Hematopoietic multipotent progenitor cell treated with erythropoietin and hydrocortisone succinate and interleukin-3 and kit ligand, for 8 days (in vitro differentiated cells): ENCODE measurements around the gene COMMD3.
"Not testable (repeated sequence)": the region's sequence is repeated elsewhere in the genome, so short reads cannot be mapped to it uniquely, and the experiment has no call there.

Experiments used
- DNase-seq: peaks from one replicate; pipeline ENCODE4 v3.0.0-alpha.2; 2015

Gene COMMD3

GRCh38 chr10:22340329-22341189 is 24.4 kb downstream of the COMMD3 start:
- DNase-seq = peak; percentile 93

GRCh38 chr10:22341190-22341925 is 25.2 kb downstream of the COMMD3 start:
- DNase-seq = peak; percentile 26

- DNase-seq = no peak
These were observed 25.7 kb downstream of the COMMD3 start for GRCh38 chr10:22341926-22342196.

- peak; percentile 25 for DNase-seq
These were observed 26.2 kb downstream of the COMMD3 start for GRCh38 chr10:22342421-22342820.

DNA sequence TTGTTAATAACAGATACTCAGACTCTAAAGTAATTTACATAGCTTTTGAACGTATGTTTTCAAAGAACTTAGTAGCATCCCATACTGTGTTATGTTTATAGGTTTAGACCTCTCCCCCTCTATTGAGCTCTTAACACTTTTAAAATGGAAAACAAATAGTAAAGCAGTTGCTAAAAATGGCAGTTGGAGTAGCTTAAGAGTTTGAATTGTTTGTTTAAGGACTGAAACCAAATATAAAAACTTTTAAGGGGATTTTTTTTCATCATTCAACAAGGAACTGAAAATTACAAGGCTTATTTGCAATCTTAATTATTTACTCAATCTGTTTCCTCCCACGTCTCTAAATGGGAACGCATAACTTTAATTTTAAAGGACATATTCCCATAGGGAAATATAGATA is 27.5 kb downstream of the COMMD3 start:
- DNase-seq = no peak

- DNase-seq = no peak
These were observed 28.1 kb downstream of the COMMD3 start for GRCh38 chr10:22344249-22344648.

- no peak for DNase-seq
These were observed 28.7 kb downstream of the COMMD3 start for GRCh38 chr10:22344781-22345300.

DNA sequence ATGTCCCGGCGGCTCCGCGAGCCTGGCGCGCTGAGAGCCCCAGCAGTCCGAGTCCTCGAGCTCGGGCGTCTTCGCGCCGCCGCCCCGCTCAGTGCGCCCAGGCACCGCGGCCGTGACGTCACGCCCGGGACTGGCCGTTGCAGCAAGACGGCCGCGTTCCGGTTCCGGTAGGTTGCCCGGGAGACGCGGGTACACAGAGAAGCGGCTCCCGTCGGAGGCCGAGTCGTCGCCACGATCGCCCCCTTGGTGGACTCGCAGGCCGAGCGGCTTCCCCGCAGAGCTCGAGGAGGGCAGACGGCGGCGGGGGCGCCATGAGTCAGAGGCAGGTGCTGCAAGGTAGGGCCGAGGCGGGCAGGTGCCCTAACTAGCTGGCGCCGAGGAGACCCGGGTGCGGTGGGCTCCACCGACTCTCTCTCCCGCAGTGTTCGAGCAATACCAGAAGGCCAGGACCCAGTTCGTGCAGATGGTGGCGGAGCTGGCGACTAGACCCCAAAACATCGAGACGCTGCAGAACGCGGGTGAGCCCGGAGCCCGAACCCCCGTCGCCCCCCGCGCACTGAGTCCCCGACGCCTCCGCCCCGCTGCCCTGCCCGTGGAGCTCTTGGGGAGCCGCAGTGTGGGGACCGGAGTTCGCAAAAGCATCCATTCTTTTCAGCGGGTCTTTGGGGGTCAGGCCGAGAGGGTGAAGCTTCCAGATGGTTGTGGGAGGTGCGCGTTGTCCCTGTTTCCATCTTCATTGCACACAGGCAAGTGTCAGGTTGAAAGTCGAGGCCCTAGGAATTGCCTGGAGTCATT is 29.3 kb downstream of the COMMD3 start, which contains the start of gene SPAG6:
Gene SPAG6 (plus strand): TSS at position 196 of the 795 bp plus-strand sequence. CDS start 116 bp downstream, at position 312.
- peak; percentile 50 for DNase-seq

DNA sequence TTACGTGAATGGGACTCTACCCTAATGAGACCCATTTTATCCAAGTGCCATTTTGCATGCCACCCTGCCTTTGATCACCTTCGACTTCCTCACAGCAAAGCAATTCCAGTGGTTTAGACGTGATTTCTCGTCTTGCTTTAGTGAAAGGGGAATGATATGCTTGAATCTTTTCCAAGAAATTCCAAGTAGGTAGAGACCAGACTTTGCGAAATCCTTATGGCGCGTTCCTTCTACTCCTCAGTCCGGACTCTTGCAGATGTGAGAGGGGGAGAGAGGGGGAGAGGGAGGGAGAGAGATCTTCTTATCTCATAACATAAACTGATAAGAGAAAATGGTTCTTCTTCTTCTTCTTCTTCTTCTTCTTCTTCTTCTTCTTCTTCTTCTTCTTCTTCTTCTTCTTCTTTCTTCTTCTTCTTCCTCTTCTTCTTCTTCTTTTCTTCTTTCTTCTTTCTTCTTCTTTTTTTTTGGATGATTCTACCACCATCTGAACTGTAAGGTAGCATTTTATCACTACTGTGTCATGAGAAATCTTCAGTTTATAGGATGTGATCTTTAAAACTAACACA is 30.0 kb downstream of the COMMD3 start:
- no peak for DNase-seq

DNA sequence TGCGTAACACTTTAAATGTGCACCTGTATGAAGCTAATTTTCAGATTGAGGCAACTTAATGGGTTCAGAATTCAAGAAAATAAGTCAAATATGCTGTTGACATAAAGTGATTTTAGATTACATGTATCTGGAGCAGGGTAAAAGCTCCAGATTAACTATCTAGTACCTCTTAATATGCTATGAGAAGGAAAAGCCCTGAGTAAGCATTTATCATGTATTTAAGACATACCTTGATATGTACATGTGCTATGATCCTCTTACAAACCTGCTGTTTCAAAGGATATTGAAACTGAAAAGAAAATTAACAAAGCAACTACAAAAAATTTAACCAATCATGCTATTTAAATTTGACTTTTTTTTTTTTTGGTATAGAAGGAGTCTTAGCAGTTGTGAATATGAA is 33.6 kb downstream of the COMMD3 start:
- no peak for DNase-seq

GRCh38 chr10:22351131-22351703 is 35.0 kb downstream of the COMMD3 start:
- DNase-seq = no peak

DNA sequence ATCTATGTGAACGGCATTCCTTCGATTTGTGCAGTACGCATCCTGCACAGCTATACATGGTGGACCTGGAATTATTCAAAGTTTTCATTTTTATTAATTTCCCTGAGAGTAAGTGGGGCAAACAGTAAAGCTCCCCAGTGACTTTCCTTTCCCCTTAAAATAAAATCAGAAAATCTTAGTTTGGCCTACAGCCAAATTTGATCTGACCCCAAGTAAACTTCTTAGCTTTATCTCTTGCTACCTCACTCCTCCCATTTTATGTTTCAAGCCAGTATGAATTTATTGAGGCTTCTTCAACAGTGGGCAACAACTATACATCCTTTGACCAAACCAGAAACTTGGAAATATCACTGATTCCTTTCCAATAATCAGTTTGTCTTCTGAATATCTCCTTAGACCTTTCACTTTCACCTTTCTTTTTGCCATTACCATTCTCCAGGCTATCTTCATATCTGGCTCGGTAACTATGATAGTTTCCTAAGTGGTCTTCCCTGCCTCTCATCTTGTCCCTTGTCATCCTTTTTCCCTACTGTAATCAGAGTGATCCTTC is 40.2 kb downstream of the COMMD3 start:
- DNase-seq = no peak

GRCh38 chr10:22357770-22358169 is 41.6 kb downstream of the COMMD3 start:
- not testable (repeated sequence) for DNase-seq

DNA sequence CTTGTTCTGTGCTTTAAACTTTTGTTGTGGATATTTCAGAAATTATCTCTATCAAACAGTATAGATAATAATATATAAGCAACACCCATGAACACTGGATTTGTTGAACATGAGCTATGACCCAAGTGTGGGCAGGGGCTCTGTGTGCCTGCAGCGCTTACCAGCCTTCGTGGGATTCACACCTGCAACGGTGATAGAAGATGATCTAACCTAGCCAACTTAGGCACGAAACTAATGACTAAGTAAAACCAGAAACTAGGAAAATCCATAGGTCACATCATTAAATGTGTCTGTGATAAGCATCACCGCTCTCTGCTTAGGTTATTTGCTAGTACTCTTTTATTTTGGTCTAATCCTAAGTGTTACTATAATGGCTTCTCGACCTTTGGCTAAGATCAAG is 47.1 kb downstream of the COMMD3 start:
- DNase-seq = no peak

GRCh38 chr10:22364407-22365140 is 48.4 kb downstream of the COMMD3 start:
- DNase-seq = no peak

DNA sequence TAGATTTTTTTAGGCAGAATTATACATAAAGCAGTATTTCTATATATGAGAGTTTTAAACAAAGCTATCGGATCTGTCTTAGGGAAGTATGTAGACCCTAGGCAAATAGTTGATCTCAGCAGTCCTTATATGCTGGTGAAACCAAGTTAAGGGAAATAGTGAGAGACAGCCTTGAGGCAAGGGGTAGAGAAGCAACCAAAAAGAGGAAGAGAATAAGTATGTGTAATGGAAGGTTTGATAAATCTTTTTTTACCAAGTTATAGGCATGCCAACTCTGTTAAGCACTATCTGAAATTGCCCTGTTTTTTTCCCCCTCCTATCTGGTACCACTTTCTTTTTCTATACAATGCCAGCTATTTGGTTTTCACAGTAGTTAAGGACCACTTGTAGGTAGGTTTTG is 49.0 kb downstream of the COMMD3 start:
- no peak for DNase-seq

DNA sequence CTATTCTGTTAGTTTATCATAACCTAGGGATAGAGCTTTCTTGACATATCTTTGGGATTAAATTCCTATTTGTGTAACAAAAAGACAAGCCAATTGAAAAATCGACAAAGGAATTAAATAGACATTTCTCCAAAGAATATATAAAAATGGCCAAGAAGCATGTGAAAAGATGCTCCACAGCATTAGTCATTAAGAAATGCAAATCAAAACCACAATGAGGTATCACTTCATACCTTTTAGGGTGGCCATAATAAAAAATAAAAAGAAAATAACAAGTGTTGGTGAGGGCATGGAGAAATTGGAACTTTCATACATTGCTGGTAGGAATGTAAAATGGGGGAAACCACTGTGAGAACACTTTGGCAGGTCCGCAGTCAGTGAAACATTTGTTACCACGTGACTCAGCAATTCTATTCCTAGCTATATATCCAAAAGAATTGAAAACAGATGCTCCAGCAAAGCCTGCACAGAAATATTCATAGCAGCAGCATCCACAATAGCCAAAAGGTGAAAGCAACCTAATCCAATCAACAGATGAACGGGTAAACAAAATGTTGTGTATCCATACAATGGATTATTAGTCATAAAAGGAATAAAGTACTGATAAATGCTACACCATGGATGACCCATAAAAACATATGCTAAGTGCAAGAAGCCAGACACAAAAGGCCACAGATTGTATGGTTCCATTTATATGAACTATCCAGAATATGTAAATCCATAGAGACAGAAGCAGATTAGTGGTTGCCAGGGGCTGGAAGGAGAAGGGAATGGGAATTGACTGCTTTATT is 49.7 kb downstream of the COMMD3 start:
- no peak for DNase-seq

GRCh38 chr10:22366435-22366703 is 50.2 kb downstream of the COMMD3 start:
- no peak for DNase-seq

DNA sequence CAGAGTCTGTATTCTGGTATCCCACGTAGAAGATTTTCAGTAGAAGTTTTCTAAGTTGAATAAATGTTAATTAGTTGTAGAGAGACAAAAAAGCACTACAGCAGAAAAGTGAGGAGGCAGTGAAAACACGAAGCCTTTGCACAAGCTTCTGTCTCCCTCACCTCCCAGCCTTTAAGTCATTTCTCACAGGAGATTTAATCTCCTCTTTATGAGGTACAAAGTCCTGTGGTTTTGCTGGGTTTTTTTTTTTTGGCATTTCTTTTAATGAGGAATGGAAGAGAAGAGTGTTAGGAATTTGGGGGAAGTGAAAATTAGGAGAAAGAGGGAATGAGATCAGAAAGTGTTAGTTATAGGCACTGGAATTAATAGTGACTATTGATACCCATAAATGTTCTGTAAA is 50.6 kb downstream of the COMMD3 start:
- no peak for DNase-seq

GRCh38 chr10:22367471-22367870 is 51.3 kb downstream of the COMMD3 start:
- DNase-seq = no peak

GRCh38 chr10:22368402-22368801 is 52.2 kb downstream of the COMMD3 start:
- DNase-seq = no peak
